Measurements from ENCODE around the gene IGDCC3. TPM values are rescaled to one million over a fixed set of nuclear protein-coding genes. Genes with fewer than 3 reads are reported as not detected.
A peak's percentile ranks its signal among the peaks of the same experiment; 100 is the strongest.
"Not testable (repeated sequence)": the region's sequence is repeated elsewhere in the genome, so short reads cannot be mapped to it uniquely, and the experiment has no call there.

IGDCC3 gene
- total RNA-seq, 1 donor from 2014 or later, result 0.69 TPM

DNA sequence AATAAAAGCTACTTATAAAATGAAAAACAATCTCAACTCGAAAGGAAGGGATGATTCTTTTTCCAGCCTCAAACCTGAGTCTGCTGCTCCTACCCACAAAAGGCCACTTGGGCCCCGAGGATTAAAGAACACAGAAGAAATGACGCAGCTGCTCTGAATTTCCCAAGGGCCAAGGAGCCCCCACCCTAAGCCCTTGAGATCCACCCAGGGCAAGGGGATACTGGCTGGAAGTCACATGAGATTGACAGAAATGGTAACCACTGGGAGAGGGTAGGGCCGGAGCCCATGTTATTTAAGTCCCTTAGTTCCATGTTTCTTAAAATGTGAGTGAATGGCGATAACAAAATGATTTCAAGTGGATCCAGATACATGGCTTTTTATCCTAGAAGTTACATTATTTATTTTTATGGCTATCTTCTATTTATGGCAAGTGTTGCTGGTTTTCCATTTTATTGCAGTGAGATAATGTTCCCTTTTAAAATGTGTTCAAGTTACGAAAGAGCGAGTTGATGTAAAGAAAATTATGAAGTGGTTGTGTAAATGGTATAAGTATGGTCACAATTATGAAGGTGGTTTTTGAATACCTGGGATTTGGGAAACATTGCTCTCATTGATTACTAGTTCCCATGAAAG lies 28.1 kb upstream of the IGDCC3 start:
- DNase-seq, result peak; percentile 67

DNA sequence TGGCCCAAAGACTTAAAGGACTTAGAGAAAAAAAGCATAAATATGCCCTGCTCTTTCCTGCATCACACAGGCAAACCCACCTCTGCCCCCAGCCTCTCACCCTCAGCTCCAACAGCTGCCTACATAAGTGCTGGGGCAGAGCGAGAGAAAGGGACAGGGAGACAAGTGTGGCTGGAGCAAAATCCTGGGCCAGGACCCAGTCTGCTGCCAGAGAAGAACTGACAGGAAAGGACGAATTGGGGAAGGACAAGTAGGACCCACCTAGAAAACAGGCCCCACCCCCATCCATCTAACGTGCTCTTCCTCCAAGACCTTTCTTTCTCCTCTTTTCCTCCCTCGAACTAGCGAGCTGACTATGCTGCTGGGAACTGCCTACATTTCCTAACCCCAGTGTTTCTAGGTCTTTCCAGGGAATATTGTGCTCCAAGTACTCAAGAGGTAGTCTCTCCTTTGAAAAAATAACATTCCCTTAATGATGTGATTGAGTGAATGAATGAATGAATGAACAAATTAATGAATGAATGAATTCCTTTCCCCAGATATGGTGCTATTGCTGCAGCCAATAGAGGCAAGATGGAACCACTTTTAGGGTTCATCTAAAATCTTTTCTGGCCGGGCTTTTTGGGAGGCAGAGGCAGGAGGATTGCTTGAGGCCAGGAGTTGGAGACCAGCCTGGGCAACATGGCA lies 26.5 kb upstream of the IGDCC3 start:
- no peak for DNase-seq

DNA sequence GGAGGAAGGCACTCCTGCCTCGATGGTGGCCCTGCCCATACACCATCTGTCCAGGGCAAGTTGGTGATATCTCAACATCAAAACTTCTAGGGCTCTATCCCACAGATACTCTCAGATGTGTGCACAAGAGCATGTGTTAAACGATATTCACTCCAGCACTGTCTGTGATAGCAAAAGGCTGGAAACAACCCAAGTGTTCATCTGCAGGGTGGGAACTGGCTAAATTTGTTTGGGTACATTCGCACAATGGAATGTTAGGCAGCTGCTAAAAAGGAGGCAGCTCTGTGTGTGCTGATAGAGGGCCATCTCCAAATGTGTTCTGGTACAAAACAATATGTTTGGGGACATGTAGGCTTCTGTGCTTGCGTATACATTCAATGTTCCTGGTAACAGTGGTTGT lies 25.2 kb upstream of the IGDCC3 start:
- no peak for DNase-seq

DNA sequence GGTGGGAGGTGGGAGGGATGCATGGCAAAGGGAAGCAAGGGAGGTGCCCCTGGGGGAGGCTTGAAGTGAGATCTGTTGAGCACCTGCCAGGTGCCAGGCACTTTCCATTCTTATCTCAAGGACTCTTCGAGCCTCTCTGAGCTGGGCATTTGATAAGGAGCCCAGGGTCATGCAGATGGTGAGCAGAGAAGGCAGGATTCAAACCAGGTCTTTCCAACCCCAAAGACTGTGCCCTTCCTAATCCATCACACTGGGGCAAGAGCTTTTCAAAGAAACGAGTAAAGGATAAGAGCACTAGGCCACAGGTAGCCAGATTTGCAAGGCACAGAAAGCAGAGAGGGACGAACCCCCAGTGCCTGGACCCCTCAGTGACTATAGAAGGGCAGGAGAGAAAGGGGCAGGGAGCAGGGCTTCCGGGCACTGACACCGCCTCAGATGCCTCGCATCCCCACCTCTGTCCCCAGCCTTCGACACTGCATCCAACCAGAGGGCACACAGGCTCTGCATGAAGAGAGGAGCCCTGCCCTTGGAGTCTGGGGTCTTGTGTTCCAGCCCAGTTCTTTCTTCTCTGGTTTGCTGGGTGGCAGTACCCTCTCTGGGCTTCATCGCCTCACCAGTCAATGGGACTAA lies 23.9 kb upstream of the IGDCC3 start:
- DNase-seq, result no peak

DNA sequence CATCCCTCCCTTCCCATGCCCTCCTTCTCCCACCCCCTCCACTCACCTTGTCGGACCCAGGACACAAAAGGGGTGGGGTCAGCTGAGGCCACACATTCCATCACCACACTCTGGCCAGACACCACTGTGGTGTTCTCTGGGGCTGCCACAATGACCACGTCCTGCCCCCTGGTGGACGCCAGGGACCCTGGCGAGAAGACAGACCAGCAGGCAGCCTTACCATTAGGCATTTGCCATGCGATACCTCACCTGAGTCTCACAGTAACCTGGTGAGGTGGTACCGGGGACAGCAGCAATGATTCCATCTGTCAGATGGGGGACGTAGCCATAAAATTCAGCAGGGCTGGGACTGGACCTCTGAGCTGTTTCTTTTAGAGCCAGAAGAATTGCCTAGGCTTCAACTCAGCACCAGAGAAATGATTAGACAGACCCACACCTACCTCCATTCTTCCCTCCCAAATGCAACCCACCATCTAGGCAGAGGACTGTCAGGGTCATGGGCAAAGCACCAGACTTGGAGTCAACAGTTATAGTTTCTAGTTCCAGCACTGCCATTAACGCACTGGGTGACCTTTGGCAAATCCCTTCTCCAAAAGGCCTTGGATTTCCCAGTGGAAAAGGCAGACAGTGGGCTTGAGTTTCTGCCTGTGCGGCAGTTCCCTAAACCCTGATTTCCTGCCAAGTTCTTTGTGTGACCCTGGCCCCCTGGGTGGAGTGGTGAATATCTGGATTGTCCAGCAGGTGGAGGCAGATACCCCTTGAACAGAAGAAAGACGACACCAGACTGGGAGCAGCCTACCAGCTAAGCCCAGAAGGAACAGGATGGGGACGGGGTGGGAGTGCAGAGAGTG lies 23.2 kb upstream of the IGDCC3 start:
- peak; percentile 64 for DNase-seq

DNA sequence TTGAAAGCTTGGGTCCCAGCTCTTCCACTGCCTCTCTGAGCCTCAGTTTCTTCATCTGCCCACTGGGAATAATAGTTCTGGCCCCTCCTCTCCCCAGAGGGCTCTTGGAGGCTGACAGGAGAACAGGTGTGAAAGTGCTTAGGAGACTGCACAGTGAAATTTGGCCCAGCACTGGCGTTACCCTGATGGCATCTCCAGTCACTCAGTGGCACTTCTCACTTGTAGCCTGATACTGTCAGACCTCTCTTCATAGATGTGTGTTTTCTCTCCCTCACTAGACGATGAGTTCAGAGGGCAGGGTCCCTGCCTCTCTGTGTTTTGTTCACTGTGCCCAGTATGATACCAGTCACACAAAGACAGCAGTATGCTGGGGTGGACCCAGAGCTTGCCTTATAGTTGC lies 22.2 kb upstream of the IGDCC3 start:
- no peak for DNase-seq

DNA sequence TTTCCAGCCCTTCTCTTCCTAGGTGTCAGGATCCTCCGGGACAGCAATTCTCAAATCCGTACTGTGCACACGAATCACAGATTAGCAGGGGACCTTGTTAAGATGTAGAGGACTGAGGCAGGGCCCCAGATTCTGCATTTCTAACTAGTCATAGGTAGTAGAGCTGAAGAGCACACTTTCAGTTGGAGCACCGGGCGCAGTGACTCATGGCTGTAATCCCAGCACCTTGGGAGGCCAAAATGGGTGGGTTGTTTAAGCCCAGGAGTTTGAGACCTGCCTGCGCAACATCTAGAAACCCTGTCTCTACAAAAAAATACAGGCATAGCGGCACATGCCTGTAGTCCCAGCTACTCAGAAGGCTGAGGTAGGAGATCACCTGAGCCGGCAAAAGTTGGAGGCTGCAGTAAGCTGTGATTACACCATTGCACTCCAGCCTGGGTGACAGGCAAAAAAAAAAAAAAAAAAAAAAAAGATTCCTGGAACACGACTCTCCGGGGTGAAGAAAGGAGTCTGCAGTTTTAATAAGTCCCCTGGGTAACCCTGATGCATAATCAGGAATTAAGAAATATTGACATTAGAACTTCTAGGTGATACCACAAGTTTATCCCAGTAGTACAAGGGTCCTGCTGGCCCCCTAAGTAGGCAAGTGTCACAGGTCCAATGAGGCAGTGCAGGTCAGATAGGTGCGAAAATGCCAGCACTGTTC lies 21.4 kb upstream of the IGDCC3 start:
- DNase-seq, result no peak

DNA sequence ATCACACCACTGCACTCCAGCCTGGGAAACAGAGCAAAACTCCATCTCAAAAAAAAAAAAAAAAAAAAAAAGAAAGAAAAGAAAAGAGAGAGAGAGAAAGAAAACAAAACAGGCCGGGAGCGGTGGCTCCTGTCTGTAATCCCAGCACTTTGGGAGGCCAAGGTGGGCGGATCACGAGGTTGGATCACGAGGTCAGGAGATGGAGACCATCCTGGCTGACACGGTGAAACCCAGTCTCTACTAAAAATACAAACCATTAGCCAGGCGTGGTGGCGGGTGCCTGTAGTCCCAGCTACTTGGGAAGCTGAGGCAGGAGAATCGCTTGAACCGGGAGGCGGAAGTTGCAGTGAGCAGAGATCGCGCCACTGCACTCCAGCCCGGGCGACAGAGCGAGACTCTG lies 20.7 kb upstream of the IGDCC3 start:
- DNase-seq, result not testable (repeated sequence)

DNA sequence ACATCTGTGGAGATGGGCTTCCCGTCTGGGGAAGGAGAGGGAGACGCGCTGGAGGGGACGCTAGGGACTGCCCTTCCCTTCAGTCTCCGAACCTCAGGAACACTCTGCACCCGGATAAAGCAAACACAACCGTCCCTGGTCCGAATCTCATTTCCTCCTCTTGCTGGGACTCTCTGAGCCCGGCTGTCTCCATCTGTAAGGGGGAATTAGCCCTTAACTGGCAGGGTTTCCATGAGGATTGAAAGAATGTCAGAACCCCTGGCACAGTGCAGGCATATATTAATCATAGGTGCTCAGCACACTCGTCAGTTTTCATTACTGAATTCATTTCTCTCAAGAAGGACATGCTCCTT lies 19.1 kb upstream of the IGDCC3 start:
- no peak for DNase-seq

DNA sequence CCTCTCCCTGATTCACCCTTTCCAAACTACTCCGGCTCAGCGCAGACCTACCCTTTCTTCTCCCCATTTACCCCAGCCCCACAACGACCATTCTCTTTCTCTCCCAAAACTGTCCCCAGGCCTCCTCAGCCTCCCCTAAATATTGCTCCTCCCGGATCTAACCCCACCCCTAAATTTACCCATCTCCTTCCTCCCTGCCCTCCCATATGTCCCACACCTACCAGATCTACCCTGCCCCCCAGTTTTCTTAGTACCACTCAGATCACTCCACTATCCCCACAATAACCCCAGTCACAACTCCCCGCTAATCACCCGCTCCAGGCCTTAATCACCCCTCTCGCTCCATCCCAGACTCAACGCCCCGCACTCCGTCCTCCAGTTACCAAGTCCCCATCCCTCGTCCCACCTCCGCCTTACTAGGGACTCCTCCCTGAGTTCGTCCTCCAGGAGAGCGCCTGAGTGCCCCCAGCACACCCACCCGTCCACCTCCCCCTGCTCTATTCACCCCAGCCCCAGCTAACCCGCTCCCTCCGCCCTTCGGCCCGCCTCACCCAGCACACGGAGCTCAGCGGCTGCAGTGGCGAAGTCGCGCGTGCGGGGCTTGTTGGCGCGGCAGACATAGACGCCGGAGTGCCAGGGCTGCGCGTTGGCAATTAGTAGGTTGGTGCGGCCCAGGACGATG lies 18.6 kb upstream of the IGDCC3 start:
- DNase-seq, result no peak

DNA sequence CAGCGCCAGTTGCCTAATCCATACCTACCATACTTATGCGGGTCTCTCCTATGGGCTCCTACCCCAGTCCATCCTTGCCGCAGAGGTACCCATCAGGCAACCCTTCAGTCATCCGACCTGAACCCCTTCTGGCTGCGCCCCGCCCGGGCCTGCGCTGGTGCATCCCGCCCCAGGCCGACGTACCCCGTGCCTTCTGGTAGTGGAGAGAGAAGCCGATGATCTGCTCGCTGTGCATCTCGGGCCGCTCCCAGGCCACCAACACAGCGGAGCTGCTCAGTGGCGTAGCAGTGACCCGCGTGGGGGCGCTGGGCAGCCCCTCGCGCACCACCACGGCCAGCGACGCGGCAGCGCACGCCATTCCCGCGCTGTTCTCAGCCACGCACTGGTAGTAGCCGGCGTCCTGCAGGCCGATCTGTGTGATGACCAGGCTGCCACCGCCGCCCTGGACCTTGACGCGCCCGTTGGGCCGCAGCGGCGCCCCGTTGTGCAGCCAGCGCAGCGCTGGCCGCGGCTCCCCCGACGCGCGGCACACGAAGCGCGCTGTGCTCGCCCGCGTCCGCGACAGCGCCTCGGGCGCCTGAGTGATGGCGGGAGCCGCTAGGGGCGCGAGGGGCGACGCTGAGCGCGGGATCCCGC lies 17.9 kb upstream of the IGDCC3 start:
- DNase-seq, result no peak

DNA sequence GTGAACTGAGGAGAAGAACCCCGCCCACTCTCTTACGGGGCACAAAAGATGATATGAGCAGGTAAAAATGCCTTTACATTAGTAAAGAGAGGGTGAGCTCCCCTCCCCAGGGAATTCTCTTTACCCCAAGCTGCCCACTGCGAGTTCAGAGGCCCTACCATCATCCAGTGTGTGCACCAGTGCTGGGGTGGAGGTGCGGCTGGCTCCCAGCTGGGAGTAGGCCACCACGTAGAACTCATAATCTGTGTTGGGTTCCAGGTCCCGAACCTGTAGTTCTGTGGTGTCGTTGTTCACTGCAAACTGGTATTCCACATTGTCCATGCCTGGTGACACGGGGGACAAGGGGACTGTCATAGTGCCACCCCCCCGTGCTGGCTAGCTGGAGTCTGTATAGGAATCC lies 17.1 kb upstream of the IGDCC3 start:
- no peak for DNase-seq

DNA sequence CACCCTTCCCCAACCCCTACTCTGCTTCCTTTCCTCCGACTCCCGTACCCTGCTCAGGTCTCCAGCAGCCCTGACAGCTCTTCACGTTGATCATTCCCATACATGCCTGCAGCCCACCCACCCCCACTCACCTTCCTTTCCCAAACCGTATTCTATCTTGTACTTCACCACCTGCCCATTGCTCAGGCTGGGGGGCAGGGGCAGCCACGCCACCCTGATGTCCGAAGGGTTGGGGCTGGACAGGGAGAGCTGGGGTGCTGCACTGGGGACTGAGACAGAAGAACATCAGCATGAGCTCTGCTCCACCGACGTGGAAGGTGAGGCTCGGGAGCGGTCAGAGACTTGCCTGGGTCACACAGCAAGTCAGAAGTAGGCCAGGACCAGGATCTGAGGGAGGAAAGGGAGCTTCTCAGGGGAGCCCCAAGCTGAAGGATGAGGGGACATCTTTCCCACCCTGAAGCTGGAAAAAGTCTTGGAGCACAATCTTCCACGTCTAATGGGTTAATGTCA lies 16.5 kb upstream of the IGDCC3 start:
- no peak for DNase-seq

DNA sequence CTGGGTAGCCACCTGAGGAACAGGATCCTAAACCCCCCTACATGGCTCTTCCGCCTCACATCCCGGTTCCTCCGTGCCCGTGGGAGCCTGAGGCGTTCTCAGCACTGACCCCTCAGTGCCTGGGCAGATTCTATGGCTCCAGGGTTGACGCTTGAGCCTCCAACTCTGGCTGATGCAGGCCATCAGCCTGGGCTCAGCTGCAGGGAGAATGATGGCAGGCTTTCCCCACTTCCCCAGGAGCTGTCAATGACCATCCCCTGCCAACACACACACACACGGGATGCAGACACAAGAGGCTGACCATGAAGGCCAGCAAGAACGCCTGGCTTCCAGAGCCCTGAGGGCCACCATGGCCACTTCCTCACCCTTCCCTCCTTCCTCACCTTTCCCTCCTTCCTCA lies 15.8 kb upstream of the IGDCC3 start:
- DNase-seq, result no peak

DNA sequence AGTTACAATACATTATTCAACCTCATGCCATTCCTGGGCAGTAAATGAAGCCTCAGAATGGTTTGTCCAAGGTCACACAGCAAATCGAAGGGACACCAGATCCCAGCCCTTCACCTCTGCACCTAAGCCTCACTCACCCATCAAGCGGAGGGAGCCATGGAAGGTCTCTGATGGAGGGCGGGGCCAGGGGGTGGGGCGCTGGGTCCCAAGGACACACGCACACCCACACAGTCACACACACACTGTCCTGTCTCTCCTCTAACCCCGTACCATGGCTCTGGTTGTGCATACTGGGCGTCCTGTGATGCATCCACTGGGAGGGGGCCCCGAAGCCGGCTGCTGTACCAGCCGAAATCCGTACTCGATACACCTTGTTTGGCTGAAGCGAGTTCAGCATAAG lies 15.3 kb upstream of the IGDCC3 start:
- DNase-seq, result no peak

DNA sequence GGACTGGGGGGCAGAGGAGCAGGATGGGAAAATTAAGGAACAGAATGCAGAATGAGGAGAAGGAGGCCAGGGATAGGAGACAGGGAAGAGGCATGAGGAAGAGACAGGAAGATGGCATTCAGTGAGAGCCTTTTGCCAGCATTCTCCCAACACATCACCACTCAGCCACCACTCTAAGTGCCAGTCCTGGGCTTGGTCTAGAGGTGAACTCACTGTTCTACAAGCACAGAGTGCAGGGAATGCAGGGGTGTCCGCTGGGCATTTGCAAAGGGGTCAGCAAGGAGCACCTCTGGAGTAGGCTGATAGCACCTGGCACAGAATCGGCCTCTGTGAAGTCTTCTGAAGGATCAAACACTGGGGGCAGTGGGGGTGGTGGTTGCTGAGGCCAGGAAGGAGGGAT lies 14.6 kb upstream of the IGDCC3 start:
- DNase-seq, result no peak

DNA sequence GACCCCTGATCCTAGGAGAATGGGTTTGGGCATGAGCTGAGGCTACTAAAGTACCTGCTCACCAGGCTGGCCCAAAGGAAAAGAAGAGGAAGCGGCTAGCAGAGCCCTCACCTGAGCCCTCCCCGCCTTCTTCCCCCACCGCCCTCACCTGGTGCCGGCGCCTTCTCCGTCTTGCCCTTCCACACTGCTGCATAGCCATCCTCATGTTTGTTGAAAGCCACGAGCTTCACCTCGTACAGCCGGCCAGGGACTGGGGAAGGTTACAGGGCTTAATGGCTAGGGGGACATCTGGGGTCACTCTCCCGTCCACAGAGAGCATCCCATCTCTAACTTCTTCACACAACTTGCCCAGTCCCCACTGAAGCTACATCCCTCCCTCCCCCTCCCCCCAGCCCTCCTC lies 13.9 kb upstream of the IGDCC3 start:
- no peak for DNase-seq

DNA sequence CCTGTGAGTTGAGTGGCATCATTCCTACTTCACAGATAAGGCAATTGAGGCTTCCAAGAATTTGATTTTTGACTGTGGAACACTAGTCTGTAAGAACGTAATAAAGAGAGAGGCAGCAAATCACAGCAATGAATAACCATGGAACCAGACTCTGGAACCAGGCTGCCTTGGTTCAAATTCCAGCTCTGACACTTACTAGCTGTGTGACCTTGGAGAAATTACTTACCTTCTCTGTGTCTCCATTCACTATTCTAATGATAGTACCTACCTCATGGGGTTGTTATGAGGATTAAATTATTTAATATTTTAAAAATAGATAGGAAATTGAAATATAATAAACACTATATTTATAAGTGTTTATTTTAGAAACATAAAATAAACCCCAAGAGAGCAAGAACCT lies 12.6 kb upstream of the IGDCC3 start:
- DNase-seq, result no peak

DNA sequence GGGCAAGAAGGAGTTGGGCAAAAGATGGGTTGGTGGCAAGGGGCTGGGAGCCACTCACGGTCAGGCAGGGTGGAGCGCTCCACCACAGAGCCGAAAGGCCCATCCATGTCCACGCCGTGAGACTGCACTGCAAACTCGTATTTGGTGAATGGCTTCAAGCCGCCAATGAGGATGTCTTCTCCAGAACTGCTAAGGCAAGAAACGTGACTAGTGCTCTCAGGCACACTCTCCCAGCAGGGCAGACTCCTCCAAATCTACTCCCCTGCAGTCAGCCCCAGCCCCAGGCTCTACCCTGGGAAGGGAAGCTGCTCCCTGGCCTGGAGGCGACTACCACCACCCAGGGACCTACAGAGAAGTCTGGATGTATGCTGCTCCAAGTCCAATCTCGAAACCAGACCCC lies 11.4 kb upstream of the IGDCC3 start:
- no peak for DNase-seq

DNA sequence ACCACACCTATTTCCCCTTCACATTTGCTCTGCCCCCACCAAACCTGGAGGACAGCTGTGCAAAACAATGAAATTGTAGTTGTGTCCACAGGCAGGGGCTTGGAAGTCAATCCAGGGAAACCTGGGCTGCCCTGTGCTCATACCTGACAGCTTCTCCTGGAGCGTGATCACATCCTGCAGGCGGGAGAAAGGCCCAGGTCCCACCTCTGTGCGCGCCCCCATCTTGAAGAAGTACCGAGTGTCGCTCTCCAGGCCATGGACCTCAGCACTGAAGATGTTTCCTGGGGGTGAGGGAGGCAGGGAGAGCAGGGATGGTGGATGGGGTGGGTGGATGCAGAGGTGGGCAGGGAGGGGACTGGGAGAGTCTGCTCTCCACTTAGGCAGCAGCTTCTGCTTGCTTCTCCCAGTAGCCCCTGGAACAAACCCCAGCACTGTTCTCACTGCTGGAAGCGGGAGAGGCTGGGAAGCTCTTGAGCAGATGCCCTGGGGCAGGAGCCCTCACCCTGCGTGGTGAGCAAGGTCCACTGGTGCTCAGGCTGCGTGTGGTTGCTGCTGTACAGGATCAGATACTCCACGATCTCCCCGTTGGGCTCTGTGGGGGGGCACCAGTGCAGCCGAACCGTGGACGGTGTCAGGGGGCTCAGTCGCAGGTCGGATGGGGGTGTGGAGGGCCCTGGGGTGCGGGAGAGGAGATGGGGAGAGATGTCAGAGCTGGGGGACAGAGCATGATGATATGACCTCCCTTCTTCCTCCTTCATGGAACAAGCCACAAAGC lies 10.7 kb upstream of the IGDCC3 start:
- DNase-seq, result no peak
